GM18507 (cell line): Measurements from ENCODE around the gene LYPLA2.

Source experiments
- DNase-seq: peaks from one replicate; pipeline ENCODE4 v3.0.0; 2011; ENCODE audit warnings: low read depth; ENCODE audit not compliant: insufficient read length; ENCODE audit errors: extremely low spot score
- FAIRE-seq: peaks from 2 replicates; lab custom pipeline; 2011; peaks lifted over from hg19 to GRCh38; lab: Jason Lieb, UNC

The LYPLA2 gene

GRCh38 chr1:23790696-23791515 is at the start of gene LYPLA2:
LYPLA2 (plus strand) TSS chr1:23791145; CDS start chr1:23792683, 1,538 bp downstream.
- FAIRE-seq: peak; percentile 91
- peak; percentile 80 for DNase-seq

DNA sequence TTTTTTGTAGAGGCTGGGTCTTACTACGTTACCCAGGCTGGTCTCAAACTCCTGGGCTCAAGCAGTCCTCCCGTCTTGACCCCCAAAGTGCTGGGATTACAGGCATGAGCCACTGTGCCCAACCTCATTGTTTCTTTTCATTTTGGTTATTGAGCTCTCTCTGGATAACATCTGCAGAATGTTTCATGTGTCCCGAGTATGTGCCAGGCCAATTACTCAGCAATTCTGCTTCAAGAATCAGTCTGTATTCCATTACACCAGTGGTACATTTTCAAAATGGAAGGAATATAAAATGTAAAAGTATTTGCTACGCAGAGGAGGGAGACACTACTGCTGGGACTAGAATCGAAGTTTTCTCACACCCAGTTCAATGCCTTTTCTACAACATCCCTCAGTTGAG is 49.3 kb upstream of the LYPLA2 start:
- DNase-seq (no peak), FAIRE-seq (no peak)

DNA sequence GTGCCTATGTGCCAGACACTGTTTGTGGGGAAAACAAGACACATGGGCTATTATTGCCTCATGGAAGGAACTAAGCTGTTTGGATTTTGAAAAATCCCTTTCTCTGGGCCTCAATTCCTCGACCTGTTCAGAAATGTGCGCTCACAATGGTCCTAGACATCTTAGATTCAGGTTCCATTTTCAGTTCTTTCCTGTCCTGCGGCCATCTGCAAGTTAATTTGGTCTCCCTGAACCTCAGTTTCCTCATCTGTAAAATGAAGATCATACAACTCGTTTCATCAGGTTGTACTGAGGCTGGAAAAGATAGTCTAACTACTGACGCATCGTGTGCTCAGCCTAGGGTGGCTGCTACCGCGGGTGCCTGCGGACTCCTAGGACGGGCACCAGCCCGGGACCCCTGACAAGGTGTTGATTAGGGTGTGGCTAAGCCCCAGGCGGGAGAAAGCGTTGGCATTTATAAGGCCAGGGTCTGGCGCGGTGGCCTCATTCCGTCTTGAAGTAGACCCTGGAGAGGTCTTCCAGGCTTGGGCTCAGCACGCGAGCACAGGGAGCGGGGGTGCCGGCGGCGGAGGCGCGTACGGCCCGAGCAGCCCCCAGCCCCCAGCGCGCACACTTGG is 48.2 kb upstream of the LYPLA2 start:
- no peak for DNase-seq
- peak; percentile 18 for FAIRE-seq

- FAIRE-seq (peak; percentile 91), DNase-seq (peak; percentile 81)
These were observed 47.4 kb upstream of the LYPLA2 start, which contains the start of gene ELOA for GRCh38 chr1:23743287-23744152. ELOA (plus strand) TSS chr1:23743471; CDS start chr1:23743504, 33 bp downstream.

GRCh38 chr1:23745515-23745914 is 45.4 kb upstream of the LYPLA2 start:
- FAIRE-seq: peak; percentile 78
- DNase-seq: no peak

DNA sequence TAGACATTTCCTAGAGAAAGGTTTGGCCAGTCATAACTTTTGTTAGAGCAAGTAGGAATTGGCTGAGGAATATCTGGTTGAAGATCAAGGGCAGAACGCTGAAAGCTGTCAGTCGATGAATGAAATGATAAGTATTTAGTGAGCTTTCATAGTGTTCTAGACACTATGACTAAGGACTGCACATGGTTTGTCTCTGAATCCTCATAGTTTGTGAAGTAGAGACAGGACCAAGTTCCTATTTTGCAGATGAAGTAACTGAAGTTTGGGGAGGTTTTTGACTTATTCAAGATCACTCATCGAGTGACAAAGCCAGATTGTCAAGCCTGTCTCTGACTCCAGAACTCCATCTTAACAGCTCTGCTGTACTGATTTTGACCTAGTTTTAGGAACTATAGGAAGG is 42.9 kb upstream of the LYPLA2 start:
- no peak for FAIRE-seq
- DNase-seq: no peak

DNA sequence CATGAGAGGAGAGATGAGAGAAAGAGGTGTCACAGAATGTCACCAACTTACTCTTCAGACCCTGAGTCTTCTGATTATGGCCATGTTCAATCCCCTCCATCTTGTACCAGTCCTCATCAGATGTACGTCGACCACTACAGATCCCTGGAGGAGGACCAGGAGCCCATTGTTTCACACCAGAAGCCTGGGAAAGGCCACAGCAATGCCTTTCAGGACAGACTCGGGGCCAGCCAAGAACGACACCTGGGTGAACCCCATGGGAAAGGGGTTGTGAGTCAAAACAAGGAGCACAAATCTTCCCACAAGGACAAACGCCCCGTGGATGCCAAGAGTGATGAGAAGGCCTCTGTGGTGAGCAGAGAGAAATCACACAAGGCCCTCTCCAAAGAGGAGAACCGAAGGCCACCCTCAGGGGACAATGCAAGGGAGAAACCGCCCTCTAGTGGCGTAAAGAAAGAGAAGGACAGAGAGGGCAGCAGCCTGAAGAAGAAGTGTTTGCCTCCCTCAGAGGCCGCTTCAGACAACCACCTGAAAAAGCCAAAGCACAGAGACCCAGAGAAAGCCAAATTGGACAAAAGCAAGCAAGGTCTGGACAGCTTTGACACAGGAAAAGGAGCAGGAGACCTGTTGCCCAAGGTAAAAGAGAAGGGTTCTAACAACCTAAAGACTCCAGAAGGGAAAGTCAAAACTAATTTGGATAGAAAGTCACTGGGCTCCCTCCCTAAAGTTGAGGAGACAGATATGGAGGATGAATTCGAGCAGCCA is 39.7 kb upstream of the LYPLA2 start:
- FAIRE-seq: peak; percentile 88
- DNase-seq: peak; percentile 54

DNA sequence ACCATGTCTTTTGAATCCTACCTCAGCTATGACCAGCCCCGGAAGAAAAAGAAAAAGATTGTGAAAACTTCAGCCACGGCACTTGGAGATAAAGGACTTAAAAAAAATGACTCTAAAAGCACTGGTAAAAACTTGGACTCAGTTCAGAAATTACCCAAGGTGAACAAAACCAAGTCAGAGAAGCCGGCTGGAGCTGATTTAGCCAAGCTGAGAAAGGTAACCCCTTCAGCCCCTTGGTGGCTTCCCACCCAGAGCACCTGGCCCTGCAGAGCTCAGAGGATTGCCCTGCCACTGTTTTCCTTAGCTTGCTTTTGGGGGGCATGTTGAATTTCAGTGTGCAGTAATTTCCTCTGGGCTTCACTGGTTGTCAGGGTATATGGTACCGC is 39.1 kb upstream of the LYPLA2 start:
- DNase-seq (no peak), FAIRE-seq (no peak)

GRCh38 chr1:23752909-23753308 is 38.0 kb upstream of the LYPLA2 start:
- no peak for FAIRE-seq
- no peak for DNase-seq

DNA sequence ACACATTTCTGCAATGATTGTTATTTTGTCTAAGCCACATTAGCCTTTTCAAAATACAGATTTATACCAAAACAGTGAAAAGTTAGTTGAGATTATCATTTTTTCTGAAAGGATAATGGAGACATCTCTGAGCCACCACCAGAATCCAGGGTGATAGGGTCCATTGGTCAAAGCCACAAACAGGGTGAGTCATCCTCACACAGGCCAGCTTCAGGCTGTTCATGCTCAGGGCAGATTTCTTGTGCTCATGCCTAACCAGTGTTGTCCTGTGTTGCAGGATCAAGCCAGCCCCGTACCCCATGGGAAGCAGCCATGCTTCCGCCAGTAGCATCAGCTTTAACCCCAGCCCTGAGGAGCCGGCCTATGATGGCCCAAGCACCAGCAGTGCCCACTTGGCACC is 34.3 kb upstream of the LYPLA2 start:
- FAIRE-seq: no peak
- DNase-seq: no peak

GRCh38 chr1:23757812-23758211 is 33.1 kb upstream of the LYPLA2 start:
- no peak for DNase-seq
- no peak for FAIRE-seq

DNA sequence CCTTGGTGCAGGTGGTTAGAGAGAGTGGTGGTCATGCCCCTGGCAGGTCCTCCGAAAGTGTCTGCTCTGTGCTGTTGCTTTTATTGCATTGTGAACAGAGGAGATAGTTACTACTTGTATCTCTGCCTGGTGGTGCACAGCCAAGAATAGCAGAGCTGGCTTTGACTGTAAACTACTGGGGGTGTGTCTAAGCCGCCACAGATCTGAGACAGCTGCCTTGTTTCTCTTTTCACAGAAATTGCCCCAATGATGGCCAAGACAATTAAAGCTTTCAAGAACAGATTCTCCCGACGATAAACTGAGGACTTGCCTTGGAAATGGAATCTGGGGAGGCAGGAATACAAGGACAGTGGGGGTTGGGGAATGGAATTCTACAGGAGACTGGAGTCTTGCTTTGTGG is 31.7 kb upstream of the LYPLA2 start:
- no peak for FAIRE-seq
- no peak for DNase-seq

- no peak for FAIRE-seq
These were observed 27.8 kb upstream of the LYPLA2 start for GRCh38 chr1:23763041-23763577.

GRCh38 chr1:23768733-23769132 is 22.2 kb upstream of the LYPLA2 start:
- DNase-seq (no peak), FAIRE-seq (no peak)

More at GRCh38 chr1:23763041-23763577, 27.8 kb upstream of the LYPLA2 start:
- DNase-seq: no peak

DNA sequence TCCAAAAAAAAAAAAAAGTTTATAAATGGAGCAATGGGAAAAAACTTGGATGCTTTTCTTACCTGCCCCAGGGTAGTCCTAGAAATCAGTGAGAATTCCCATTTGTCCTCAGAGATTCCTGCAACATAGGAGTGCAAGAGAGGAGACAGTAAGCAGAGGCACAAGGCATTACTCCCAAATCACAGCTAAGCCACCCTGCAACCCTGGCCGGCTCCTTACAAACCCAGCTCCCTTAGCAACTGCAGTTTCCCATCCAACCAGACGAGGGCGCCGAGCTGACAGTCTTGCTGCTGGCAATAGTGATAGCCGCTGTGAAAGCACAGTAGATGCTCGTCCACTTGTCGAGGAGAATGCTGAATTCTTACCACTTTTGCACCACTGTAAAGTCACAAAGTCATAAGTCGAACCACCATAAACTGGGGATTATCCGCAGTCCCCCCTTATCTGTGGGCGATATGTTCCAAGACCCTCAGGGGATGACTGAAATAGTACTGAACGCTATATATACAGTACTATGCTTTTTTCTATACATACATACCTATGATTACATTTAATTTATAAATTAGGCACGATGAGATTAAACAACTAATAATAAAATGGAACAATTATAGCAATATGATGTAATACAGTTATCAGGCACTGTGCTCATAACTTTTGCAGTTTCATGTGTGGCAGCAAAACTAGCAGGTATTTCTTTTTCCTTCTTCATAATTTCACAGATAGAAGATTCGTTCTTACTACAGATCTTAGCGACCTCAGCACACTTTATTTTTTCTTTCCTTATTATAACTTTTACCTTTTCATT is 18.7 kb upstream of the LYPLA2 start:
- DNase-seq: no peak
- peak; percentile 91 for FAIRE-seq

DNA sequence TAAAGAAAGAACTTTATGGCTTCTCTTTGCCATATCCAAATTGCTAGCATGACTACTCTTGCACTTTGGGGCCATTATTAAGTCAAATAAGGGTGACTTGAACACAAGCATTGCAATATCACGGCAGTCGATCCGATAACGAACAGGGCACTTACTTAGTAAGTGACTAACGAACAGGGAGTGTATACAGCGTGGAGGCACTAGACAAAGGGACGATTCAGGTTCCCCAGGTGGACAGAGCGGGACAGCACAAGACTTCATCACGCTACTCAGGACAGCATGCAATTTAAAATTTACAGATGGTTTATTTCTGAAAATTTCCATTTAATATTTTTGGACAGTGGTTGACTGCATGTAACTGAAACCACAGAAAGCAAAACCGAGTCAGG is 18.1 kb upstream of the LYPLA2 start:
- FAIRE-seq (no peak), DNase-seq (no peak)

- DNase-seq (no peak), FAIRE-seq (no peak)
These were observed 16.6 kb upstream of the LYPLA2 start for GRCh38 chr1:23774174-23774880.

GRCh38 chr1:23776217-23776616 is 14.7 kb upstream of the LYPLA2 start:
- FAIRE-seq: no peak

More at GRCh38 chr1:23776217-23776616, 14.7 kb upstream of the LYPLA2 start:
- DNase-seq: no peak
